Cardiac muscle cell (in vitro differentiated cells and primary cell): ENCODE data around the gene GDAP2. TPM values are rescaled to one million over a fixed set of nuclear protein-coding genes. Genes with fewer than 3 reads are reported as not detected.
A peak's percentile ranks its signal among the peaks of the same experiment; 100 is the strongest.

Source experiments
- DNase-seq, 2 donors: peaks; one replicate each; pipeline versions ENCODE4 v3.0.0 to v3.0.0-alpha.2; 2010 to 2017; ENCODE audit warnings: low read depth in 1 of 2, low spot score in 1 of 2
- H3K27ac ChIP-seq: fragments of 200-600 bp; sonication (generic); 2 replicates; pipeline ENCODE4 v1.5.1; 2016
- H3K27me3 ChIP-seq: fragments of 200-600 bp; sonication (generic); 2 replicates; pipeline ENCODE4 v1.6.0; 2016; ENCODE audit warnings: control low read depth
- H3K36me3 ChIP-seq: fragments of 200-600 bp; sonication (generic); 2 replicates; pipeline ENCODE4 v1.5.1; 2016; ENCODE audit warnings: control low read depth
- H3K4me1 ChIP-seq: fragments of 200-600 bp; sonication (generic); 2 replicates; pipeline ENCODE4 v1.8.1; 2017; ENCODE audit warnings: low read depth, mild to moderate bottlenecking, mixed run types
- H3K4me3 ChIP-seq: fragments of 200-600 bp; sonication (generic); 2 replicates; pipeline ENCODE4 v1.5.1; 2016; ENCODE audit warnings: mild to moderate bottlenecking
- H3K9me3 ChIP-seq: fragments of 200-600 bp; sonication (generic); 2 replicates; pipeline ENCODE4 v1.5.1; 2017; ENCODE audit warnings: low read depth, mild to moderate bottlenecking, control low read depth
- polyA plus RNA-seq: library from polyadenylated mRNA; unstranded; fragments of >200 nt; fragmentation: Nextera tagmentation; extraction: Ambion mirVana; gene quantifications from 2 replicates; pipeline ENCODE4 v1.2.1, GENCODE V29; 2016
- total RNA-seq: library from RNA; depleted of rRNA; stranded (reverse); fragments of >200 nt; gene quantifications from 2 replicates; pipeline ENCODE4 v1.2.3, GENCODE V29; 2016
- TF ChIP-seq, protein P1 (sequence below): IDR thresholded peaks from 2 replicates; pipeline ENCODE4 v1.5.1; 2012; ENCODE audit warnings: low read depth, mild to moderate bottlenecking, low read length

The GDAP2 gene
- total and polyA plus RNA-seq, 2 experiments from 2014 or later = 9.1 to 16.5 TPM

DNA sequence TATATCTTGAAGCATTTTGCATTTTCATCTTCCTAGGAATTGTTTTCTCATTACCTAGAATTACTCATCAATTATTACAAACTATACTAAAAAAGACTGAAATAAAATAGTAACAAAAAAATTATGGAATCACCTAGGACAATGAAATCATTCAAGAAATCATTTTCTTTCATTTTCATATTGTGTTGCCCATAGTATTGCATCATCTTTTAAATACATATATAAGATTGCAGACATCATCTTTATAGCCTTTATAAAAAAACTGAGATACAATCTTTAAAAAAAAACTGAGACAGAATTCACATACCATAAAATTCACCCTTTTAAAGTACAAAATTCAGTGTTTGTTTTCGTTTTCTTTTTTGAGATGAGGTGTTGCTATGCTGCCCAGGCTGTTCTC is 29.6 kb downstream of the GDAP2 start:
- TF ChIP-seq, protein P1, sequence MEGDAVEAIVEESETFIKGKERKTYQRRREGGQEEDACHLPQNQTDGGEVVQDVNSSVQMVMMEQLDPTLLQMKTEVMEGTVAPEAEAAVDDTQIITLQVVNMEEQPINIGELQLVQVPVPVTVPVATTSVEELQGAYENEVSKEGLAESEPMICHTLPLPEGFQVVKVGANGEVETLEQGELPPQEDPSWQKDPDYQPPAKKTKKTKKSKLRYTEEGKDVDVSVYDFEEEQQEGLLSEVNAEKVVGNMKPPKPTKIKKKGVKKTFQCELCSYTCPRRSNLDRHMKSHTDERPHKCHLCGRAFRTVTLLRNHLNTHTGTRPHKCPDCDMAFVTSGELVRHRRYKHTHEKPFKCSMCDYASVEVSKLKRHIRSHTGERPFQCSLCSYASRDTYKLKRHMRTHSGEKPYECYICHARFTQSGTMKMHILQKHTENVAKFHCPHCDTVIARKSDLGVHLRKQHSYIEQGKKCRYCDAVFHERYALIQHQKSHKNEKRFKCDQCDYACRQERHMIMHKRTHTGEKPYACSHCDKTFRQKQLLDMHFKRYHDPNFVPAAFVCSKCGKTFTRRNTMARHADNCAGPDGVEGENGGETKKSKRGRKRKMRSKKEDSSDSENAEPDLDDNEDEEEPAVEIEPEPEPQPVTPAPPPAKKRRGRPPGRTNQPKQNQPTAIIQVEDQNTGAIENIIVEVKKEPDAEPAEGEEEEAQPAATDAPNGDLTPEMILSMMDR = no peak
- peaks cover 9% of the 10 kb centered on the region for H3K4me1 ChIP-seq
- no peak overlapping the region for H3K4me3 ChIP-seq
- DNase-seq = no peak
- no peaks in the 10 kb centered on the region for H3K27me3 ChIP-seq
- H3K9me3 ChIP-seq = no peaks in the 10 kb centered on the region
- no peak overlapping the region for H3K27ac ChIP-seq
- H3K36me3 ChIP-seq = peaks cover 44% of the 10 kb centered on the region

DNA sequence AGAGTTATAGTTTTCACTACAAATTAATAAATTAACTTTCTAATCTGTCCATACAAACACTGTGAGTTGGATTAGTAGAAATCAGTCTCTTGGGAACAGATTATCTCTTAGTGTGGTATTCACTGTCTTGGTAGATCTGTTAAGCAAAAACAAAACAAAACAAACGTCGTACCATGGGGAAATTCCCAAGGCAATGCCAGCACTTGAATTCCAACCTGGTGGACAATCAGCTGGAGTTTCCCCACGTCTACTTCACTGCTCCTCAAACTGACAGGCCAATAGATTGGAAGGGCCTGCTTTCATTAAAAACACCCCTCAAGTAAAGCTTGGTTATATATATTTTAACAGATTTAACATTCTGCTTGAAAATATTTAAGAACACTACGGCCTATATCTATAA is 31.9 kb downstream of the GDAP2 start:
- TF ChIP-seq, protein P1 = no peak
- Histone ChIP-seq H3K36me3 (peaks cover 38% of the 10 kb centered on the region), H3K27ac (no peak overlapping the region), H3K4me1 (peaks cover 9% of the 10 kb centered on the region), H3K27me3 (no peaks in the 10 kb centered on the region), H3K4me3 (no peak overlapping the region), H3K9me3 (no peaks in the 10 kb centered on the region)
- DNase-seq = peak in 1 of 2 donors; percentile 11

DNA sequence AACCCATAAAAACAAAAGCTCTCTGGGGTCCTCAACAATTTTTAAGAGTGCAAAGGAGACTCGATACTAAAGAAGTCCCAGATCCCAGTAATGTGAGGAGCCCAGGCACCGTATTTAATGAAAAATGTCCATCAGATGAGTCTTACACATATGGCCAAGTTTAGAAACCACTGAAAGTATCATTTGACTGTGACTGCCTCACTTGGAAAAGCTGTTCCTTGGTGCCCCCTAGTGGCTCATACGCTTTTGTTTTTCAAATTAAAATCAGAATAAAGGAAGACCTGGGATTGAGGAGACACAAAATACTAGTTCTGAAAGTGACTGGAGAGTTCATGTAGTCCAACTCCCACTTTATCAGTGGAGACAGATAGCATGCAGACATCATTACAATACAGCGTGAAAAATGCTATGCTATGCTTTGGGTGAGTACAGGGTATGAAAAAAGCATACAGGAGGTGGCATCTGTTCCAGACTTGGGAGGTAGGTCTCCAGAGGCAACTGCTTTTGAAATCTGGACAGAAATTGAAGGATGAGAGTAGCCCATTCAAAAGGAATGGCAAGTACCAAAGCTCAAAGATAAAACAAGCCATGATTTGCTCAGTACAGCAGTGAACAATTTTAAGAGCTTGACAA is 33.8 kb downstream of the GDAP2 start:
- H3K27ac ChIP-seq = no peak overlapping the region
- TF ChIP-seq, protein P1 = peak; percentile 73
- peaks cover 9% of the 10 kb centered on the region for H3K4me1 ChIP-seq
- no peak overlapping the region for H3K4me3 ChIP-seq
- DNase-seq = peak; percentile 83 to 90
- no peaks in the 10 kb centered on the region for H3K9me3 ChIP-seq
- peaks cover 30% of the 10 kb centered on the region for H3K36me3 ChIP-seq
- no peaks in the 10 kb centered on the region for H3K27me3 ChIP-seq

DNA sequence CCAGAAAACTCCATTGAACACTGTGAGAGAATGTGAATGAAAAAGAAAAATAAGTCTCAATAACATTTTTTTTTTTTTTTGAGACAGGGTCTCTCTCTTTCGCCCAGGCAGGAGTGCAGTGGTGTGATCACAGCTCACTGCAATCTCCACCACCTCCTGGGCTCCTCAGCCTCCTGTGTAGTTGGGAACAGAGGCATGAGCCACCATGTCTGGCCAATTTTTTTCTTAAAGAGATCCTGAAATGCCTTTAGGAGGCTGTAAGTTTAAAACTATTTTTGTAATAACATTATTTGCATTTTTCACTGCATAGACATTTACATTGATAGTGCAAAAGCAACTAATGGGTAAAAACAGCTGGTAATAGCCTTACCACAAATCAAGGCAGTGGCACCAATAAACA is 35.3 kb downstream of the GDAP2 start:
- no peak overlapping the region for H3K27ac ChIP-seq
- peaks cover 30% of the 10 kb centered on the region for H3K36me3 ChIP-seq
- H3K27me3 ChIP-seq = no peaks in the 10 kb centered on the region
- no peak for DNase-seq
- TF ChIP-seq, protein P1 = no peak
- H3K4me3 ChIP-seq = no peak overlapping the region
- peaks cover 3% of the 10 kb centered on the region for H3K4me1 ChIP-seq
- H3K9me3 ChIP-seq = no peaks in the 10 kb centered on the region

DNA sequence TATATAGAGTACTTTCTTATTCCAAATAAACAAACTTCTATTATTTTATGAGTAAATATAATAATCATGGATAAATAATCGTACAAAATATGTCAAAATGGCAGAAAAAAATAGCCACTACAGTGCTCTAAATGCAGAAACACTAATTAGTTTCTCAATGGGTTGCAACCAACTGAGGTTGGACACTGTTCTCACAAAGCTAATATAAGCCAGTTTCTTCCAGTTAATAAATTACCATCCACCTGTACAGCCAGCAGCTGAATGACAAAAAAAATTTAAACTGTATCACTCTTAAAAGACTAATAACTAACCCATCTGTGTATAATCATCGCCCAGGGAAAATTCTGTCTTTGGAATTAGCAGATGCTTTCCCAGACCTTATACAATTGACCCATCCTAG is 36.9 kb downstream of the GDAP2 start:
- H3K4me1 ChIP-seq = no peaks in the 10 kb centered on the region
- H3K27ac ChIP-seq = no peak overlapping the region
- H3K27me3 ChIP-seq = no peaks in the 10 kb centered on the region
- TF ChIP-seq, protein P1 = no peak
- H3K4me3 ChIP-seq = no peak overlapping the region
- no peaks in the 10 kb centered on the region for H3K9me3 ChIP-seq
- no peak for DNase-seq
- H3K36me3 ChIP-seq = peaks cover 18% of the 10 kb centered on the region
